Gastroesophageal sphincter (tissue), 3 donors: ENCODE data around the gene DOCK10.

Source experiments
- CTCF ChIP-seq, 4 experiments: fragments of 200-600 bp in 2 of 4; fragments of 450-650 bp in 2 of 4; sonication (generic) in 1 of 4; IDR thresholded peaks; one replicate each; pipeline ENCODE4 v1.5.1; 2017 to 2019; ENCODE audit warnings: antibody characterized with exemption in 4 of 4, mild to moderate bottlenecking in 2 of 4, moderate library complexity in 2 of 4
- EP300 ChIP-seq: sonication (generic); formaldehyde crosslinking; IDR thresholded peaks from one replicate; pipeline ENCODE4 v1.6.1; 2017; ENCODE audit warnings: antibody characterized with exemption, mild to moderate bottlenecking

- TF ChIP-seq EP300 (no peak), CTCF (IDR thresholded peaks at IDR 0.05) (no peak)
These were observed 10.4 kb upstream of the DOCK10 start for GRCh38 chr2:225052703-225053102.
